Panc1 (cell line): ENCODE results near the gene EIF4G3.

Experiments used
- CTCF ChIP-seq: fragments of 450-650 bp; IDR thresholded peaks from 2 replicates; pipeline ENCODE4 v1.5.1; 2017; ENCODE audit warnings: mild to moderate bottlenecking
- POLR2AphosphoS5 ChIP-seq: IDR thresholded peaks from 2 replicates; pipeline ENCODE4 v1.6.1; 2012; ENCODE audit warnings: mild to moderate bottlenecking, low read depth, low read length, moderate library complexity
- REST ChIP-seq, 2 experiments: IDR thresholded peaks; 2 replicates each; pipeline ENCODE4 v1.6.1; 2011 to 2012; ENCODE audit warnings: low read depth in 2 of 2, control low read depth in 1 of 2, low read length in 1 of 2, mild to moderate bottlenecking in 1 of 2, moderate library complexity in 1 of 2; ENCODE audit not compliant: insufficient read depth in 1 of 2

GRCh38 chr1:20850021-20850420 lies 326.7 kb downstream of the EIF4G3 start:
- no peak for TF ChIP-seq CTCF
- TF ChIP-seq POLR2AphosphoS5, result no peak
- no peak for TF ChIP-seq REST (IDR thresholded peaks at IDR 0.05; ENCODE audit: insufficient read depth in 1 of 2, low read depth in 2 of 2, low read length in 1 of 2)
